Measurements from ENCODE around the gene SEMA4C.

DNA sequence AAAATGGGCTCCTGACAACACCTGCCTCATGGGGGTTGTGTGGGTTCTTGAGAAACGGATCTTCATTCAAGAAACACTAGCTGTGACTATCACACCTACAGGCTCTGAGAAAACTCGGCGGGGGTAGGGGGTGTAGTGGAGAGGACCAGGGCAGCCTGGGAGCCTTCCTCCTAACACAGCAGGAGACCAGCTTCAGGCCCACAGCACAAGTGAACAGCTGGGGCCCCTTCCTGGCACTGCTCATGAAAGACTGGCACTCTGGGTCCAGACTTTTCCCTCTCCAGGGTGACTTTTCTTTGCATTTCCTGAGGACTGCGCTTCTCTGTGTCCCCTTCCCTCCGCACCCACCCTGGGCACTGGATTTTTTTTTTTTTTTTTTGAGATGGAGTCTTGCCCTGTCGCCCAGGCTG, 7.2 kb upstream of the SEMA4C start:
- TF ChIP-seq POLR2A (IDR thresholded peaks at IDR 0.05; ENCODE audit: low read length) (no peak), HEYL (CRISPR knock-in tag; IDR thresholded peaks at IDR 0.05) (no peak), ZSCAN20 (CRISPR knock-in tag; IDR thresholded peaks at IDR 0.05) (no peak)
- TF ChIP-seq, protein P1, sequence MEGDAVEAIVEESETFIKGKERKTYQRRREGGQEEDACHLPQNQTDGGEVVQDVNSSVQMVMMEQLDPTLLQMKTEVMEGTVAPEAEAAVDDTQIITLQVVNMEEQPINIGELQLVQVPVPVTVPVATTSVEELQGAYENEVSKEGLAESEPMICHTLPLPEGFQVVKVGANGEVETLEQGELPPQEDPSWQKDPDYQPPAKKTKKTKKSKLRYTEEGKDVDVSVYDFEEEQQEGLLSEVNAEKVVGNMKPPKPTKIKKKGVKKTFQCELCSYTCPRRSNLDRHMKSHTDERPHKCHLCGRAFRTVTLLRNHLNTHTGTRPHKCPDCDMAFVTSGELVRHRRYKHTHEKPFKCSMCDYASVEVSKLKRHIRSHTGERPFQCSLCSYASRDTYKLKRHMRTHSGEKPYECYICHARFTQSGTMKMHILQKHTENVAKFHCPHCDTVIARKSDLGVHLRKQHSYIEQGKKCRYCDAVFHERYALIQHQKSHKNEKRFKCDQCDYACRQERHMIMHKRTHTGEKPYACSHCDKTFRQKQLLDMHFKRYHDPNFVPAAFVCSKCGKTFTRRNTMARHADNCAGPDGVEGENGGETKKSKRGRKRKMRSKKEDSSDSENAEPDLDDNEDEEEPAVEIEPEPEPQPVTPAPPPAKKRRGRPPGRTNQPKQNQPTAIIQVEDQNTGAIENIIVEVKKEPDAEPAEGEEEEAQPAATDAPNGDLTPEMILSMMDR (IDR thresholded peaks at IDR 0.05): no peak
